ENCODE data around the gene KCNAB1.

DNA sequence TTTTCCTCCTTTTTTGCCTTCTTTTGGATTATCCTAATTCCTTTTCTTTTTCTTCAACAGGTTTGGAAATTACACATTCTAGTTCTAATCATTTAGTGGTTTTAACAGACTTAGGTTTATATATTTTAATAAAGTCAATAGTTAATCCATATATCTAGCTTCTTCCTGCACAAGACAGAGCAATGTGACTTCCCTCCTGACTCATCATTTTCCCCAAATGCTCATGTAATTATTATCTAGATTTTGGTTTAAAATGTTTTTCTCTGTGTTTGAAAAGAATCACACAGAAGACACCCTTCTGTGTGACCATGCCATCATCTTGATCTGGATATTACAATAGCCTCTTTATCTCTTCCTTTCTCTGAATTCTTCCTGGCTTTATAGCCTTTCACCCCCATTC, 463.1 kb downstream of the KCNAB1 start:
- TF ChIP-seq EZH2 (IDR thresholded peaks at IDR 0.05) (no peak), YY1 (IDR thresholded peaks at IDR 0.05; ENCODE audit: extremely low read depth, insufficient replicate concordance, low read depth, low read length) (no peak), CTCF (IDR thresholded peaks at IDR 0.05 in 2 of 3, conservative IDR thresholded peaks at IDR 0.05 in 1 of 3; ENCODE audit: borderline replicate concordance in 1 of 3, insufficient read depth in 1 of 3, low read depth in 2 of 3, low read length in 2 of 3) (no peak)

Data from HCT116 (cell line).